IPS-18c (cell line): Measurements from ENCODE around the gene MLH1.
A peak's percentile ranks its signal among the peaks of the same experiment; 100 is the strongest.
"Not testable (repeated sequence)": the region's sequence is repeated elsewhere in the genome, so short reads cannot be mapped to it uniquely, and the experiment has no call there.

Source experiments
- H3K4me3 ChIP-seq: 2 replicates; pipeline ENCODE4 v1.7.0; 2013; ENCODE audit warnings: low read depth, mild to moderate bottlenecking, low read length, moderate library complexity; ENCODE audit not compliant: insufficient read depth
- H3K9me3 ChIP-seq: one replicate; pipeline ENCODE4 v1.6.1; 2013; ENCODE audit warnings: mild to moderate bottlenecking, low read length, moderate library complexity; ENCODE audit not compliant: control insufficient read depth, insufficient read depth

Gene MLH1

DNA sequence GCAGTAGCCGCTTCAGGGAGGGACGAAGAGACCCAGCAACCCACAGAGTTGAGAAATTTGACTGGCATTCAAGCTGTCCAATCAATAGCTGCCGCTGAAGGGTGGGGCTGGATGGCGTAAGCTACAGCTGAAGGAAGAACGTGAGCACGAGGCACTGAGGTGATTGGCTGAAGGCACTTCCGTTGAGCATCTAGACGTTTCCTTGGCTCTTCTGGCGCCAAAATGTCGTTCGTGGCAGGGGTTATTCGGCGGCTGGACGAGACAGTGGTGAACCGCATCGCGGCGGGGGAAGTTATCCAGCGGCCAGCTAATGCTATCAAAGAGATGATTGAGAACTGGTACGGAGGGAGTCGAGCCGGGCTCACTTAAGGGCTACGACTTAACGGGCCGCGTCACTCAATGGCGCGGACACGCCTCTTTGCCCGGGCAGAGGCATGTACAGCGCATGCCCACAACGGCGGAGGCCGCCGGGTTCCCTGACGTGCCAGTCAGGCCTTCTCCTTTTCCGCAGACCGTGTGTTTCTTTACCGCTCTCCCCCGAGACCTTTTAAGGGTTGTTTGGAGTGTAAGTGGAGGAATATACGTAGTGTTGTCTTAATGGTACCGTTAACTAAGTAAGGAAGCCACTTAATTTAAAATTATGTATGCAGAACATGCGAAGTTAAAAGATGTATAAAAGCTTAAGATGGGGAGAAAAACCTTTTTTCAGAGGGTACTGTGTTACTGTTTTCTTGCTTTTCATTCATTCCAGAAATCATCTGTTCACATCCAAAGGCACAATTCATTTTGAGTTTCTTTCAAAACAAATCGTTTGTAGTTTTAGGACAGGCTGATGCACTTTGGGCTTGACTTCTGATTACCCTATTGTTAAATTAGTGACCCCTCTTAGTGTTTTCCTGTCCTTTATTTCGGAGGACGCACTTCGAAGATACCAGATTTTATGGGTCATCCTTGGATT lies at the start of gene MLH1:
Gene MLH1 (plus strand): TSS at position 193 of the 958 bp plus-strand sequence. CDS start 30 bp downstream, at position 223.
- Histone ChIP-seq H3K4me3 (peak within 1 kb of the TSS; percentile 90), H3K9me3 (no peaks in the 10 kb centered on the region)

- no peaks in the 10 kb centered on the region for H3K9me3 ChIP-seq
- H3K4me3 ChIP-seq = peak overlapping the region; percentile 72
Measured at GRCh38 chr3:36943601-36944000, 49.7 kb upstream of the MLH1 start.

DNA sequence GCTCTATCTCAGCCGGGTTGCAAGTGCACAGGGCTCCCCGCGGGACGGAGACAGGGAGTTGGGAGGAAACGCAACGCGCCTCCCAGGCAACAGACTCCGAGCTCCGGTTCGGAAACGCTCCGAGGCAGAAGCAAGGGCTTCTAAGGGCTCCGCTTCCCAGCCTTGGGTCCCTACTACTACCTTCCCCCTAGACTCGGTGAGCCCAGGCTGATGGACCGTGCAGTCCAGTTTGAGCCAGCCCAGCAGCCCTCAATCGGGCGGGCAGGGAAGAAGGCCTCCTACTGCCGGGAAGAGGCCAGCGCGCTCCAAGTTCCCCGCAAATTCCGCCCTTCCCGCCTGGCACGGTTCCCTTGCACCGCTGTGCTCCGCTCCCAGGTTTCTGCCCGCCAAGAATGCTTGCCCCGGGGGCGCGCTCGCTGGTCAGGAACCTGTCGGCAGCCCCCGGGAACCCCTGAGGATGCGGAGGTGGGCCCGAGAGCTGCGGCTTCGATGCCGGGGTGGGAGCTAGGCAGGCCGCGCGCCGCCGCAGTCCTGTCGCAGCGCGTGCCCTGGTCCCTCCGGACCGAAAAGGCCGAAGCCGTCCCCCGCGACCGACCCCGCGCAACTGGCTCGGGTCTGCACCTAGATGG lies 49.2 kb upstream of the MLH1 start:
- Histone ChIP-seq H3K9me3 (no peaks in the 10 kb centered on the region), H3K4me3 (peak overlapping the region; percentile 72)

GRCh38 chr3:36944641-36945270 lies 48.6 kb upstream of the MLH1 start, which contains the start of gene TRANK1:
Gene TRANK1, minus strand, starts transcription at chr3:36945054. Its CDS starts 245 bp downstream, at chr3:36944809.
- H3K4me3 ChIP-seq = peak within 1 kb of the TSS; percentile 72
- no peaks in the 10 kb centered on the region for H3K9me3 ChIP-seq

GRCh38 chr3:36945333-36945980 lies 47.9 kb upstream of the MLH1 start:
- H3K4me3 ChIP-seq = peak overlapping the region; percentile 72

DNA sequence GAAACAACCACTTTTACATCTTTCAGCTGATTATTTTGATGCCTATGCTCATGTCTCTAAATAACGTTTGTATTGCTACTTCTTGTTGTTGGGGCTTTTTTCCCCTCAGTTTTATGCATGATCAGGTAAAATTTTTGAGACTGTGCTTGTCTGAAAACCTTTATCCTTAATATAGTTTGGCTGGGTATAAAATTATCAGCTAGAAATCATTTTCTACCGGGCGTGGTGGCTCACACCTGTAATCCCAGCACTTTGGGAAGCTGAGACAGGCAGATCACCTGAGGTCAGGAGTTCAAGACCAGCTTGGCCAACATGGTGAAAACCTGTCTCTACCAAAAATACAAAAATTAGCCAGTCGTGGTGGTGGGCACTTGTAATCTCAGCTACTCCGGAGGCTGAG lies 45.5 kb upstream of the MLH1 start:
- not testable (repeated sequence) for H3K4me3 ChIP-seq

More at GRCh38 chr3:36945333-36945980, 47.9 kb upstream of the MLH1 start:
- H3K9me3 ChIP-seq = no peaks in the 10 kb centered on the region

GRCh38 chr3:36954452-36955134 lies 38.7 kb upstream of the MLH1 start:
- no peaks in the 10 kb centered on the region for H3K9me3 ChIP-seq
- H3K4me3 ChIP-seq = no peak overlapping the region

More for the DNA sequence above, 45.5 kb upstream of the MLH1 start:
- H3K9me3 ChIP-seq = not testable (repeated sequence)

DNA sequence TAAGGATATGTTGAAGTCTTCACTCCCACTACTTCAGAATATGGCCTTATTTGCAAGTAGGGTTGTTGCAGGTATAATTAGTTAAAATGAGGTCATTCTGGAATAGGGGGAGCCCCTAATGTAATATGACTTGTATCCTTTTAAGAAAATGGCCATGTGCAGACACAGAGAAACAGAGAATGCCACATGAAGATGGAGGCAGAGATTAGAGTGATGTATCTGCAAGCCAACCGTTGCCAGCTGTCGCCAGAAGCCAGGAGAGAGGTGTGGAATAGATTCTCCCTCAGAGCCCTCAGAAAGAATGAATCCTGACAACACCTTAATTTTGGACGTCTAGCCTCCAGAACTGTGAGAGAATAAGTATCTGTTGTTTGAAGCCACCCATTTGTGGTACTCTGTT lies 37.2 kb upstream of the MLH1 start:
- Histone ChIP-seq H3K9me3 (no peaks in the 10 kb centered on the region), H3K4me3 (no peak overlapping the region)

GRCh38 chr3:36957063-36957462 lies 36.3 kb upstream of the MLH1 start:
- Histone ChIP-seq H3K9me3 (no peaks in the 10 kb centered on the region), H3K4me3 (no peak overlapping the region)

GRCh38 chr3:36957862-36958686 lies 35.2 kb upstream of the MLH1 start:
- Histone ChIP-seq H3K4me3 (no peak overlapping the region), H3K9me3 (no peaks in the 10 kb centered on the region)

DNA sequence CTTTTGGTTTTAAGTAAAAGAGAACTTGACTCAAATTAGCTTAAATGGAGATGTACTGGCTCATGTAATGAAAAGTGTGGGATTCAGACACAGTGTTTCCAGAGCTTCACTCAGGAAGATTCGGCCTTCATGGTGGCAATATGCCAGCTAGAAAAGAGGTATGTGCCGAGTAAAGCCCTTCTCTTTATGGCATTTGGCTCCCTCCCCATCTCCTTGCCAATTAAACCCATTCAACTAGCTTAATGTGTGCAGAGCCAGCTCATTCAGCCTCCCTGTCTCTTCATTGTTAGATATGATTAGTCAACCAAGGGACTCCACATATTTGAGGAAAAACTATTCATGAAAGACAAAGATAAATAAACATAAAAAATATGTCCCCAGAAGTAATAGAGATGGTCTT lies 33.5 kb upstream of the MLH1 start:
- Histone ChIP-seq H3K9me3 (no peaks in the 10 kb centered on the region), H3K4me3 (no peak overlapping the region)

DNA sequence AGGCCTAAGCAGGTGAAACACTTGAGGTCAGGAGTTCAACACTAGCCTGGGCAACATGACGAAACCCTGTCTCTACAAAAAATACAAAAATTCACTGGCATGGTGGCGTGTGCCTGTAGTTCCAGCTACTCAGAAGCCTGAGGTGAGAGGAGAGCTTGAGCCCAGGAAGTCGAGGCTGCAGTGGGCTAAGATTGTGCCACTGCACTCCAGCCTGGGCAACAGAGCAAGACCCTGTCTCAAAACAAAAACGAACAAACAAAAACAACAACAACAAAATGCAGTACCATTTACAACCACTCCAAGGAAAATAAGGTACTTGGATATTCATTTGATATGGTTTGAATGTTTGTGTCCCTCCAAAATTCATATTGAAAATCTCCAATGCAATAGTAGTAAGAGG lies 32.8 kb upstream of the MLH1 start:
- H3K4me3 ChIP-seq = no peak overlapping the region

DNA sequence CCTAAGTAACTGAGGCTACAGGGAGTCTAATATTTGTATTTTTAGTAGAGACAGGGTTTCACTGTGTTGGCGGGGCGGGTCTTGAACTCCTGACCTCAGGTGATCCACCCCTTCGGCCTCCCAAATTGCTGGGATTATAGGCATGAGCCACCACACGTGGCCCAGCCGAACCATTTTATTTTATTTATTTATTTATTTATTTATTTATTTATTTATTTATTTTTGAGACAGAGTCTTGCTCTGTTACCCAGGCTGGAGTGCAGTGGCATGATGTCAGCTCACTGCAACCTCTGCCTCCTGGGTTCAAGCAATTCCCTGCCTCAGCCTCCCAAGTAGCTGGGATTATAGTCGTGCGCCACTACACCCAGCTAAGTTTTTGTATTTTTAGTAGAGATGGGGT lies 30.3 kb upstream of the MLH1 start:
- not testable (repeated sequence) for H3K4me3 ChIP-seq, H3K9me3 ChIP-seq

More for the DNA sequence above, 32.8 kb upstream of the MLH1 start:
- no peaks in the 10 kb centered on the region for H3K9me3 ChIP-seq

DNA sequence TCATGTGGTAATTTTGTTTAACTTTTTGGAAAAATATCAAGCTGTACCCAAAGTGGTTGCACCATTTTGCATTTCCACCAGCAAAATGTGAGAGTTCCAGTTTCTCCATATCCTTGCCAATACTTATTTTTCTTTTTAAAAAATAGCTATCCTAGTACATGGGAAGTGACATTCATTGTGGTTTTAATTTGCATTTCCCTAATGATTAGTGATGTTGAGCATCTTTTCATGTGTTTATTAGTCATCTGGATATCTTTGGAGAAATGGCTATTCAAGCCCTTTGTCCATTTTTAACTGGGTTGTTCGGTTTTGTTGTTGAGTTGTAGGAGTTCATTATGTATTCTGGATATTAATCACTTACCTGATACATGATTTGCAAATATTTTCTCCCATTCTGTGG lies 29.0 kb upstream of the MLH1 start:
- Histone ChIP-seq H3K4me3 (no peak overlapping the region), H3K9me3 (no peaks in the 10 kb centered on the region)

DNA sequence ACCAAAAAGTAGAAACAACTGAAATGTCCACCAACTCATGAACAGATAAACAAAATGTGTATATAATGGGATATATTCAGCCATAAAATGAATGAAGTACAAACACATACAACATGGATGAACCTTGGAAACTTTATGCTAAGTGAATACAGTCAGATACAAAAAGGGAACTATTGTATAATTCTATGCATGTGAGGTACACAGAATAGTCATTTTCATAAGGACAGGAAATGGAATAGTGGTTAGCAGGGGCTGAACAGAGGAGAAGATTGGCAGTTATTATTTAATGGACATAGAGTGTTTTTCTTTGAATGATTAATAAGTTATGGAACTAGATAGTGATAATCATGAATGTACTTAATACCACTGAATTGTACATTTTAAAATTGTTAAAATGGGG lies 28.5 kb upstream of the MLH1 start:
- no peaks in the 10 kb centered on the region for H3K9me3 ChIP-seq
- H3K4me3 ChIP-seq = no peak overlapping the region

- no peaks in the 10 kb centered on the region for H3K9me3 ChIP-seq
- H3K4me3 ChIP-seq = no peak overlapping the region
Measured at GRCh38 chr3:36965440-36965839, 27.9 kb upstream of the MLH1 start.
